Uterus (tissue), 4 donors: ENCODE data around the gene EFNB1. TPM values are rescaled to one million over a fixed set of nuclear protein-coding genes. Genes with fewer than 3 reads are reported as not detected.

Source experiments
- DNase-seq, 2 donors: peaks; one replicate each; pipeline ENCODE4 v3.0.0-alpha.2; 2019 to 2020
- H3K27ac ChIP-seq, 2 donors: fragments of 200-600 bp; sonication (generic); 1 replicate in 1 of 2; 2 replicates in 1 of 2; pipeline ENCODE4 v1.5.1; 2016 to 2018
- H3K27me3 ChIP-seq, 2 donors: fragments of 200-600 bp; sonication (generic); one replicate each; pipeline ENCODE4 v1.5.1; 2018 to 2019; ENCODE audit warnings: control low read depth in 1 of 2
- H3K36me3 ChIP-seq, 2 donors: fragments of 200-600 bp; sonication (generic); one replicate each; pipeline ENCODE4 v1.5.1; 2019; ENCODE audit warnings: control low read depth in 1 of 2
- H3K4me1 ChIP-seq, 2 donors: fragments of 200-600 bp; sonication (generic); one replicate each; pipeline ENCODE4 v1.5.1; 2018 to 2019; ENCODE audit warnings: control low read depth in 1 of 2
- H3K4me3 ChIP-seq, 2 donors: fragments of 200-600 bp; sonication (generic); 1 replicate in 1 of 2; 2 replicates in 1 of 2; pipeline ENCODE4 v1.5.1; 2018 to 2019; ENCODE audit warnings: mild to moderate bottlenecking in 1 of 2
- H3K9me3 ChIP-seq, 2 donors: fragments of 200-600 bp; sonication (generic); one replicate each; pipeline ENCODE4 v1.5.1; 2019; ENCODE audit warnings: control low read depth in 1 of 2
- POLR2A ChIP-seq, 2 donors: fragments of 450-650 bp; IDR thresholded peaks; one replicate each; pipeline ENCODE4 v1.6.1; 2016; ENCODE audit warnings: antibody characterized with exemption in 2 of 2, mild to moderate bottlenecking in 1 of 2, moderate library complexity in 1 of 2
- intact Hi-C: fragments of 100-400 bp; cut with DNase I; formaldehyde crosslinking; loops from one replicate; pipeline ENCODE4 v1.15.1; 2023; ENCODE audit warnings: low total_unique reads
- total RNA-seq, 4 donors: library from RNA; depleted of rRNA in 3 of 4; stranded (reverse); fragments of >200 nt in 3 of 4; gene quantifications; one replicate each; pipeline versions ENCODE4 v1.1.0 to v1.2.4, GENCODE V29; 2014 to 2023
- TF ChIP-seq, protein P1 (sequence below), 4 experiments: fragments of 200-600 bp in 2 of 4; fragments of 450-650 bp in 2 of 4; sonication (generic) in 2 of 4; IDR thresholded peaks; one replicate each; pipeline ENCODE4 v1.5.1; 2016 to 2019; ENCODE audit warnings: antibody characterized with exemption in 4 of 4, mild to moderate bottlenecking in 2 of 4, moderate library complexity in 1 of 4
- donor health status: DM: yes; HTN: yes; CAD: no.

Gene EFNB1
- total RNA-seq, 4 donors from 2014 or later, result 8.8 to 59.1 (median 28.7) TPM

DNA sequence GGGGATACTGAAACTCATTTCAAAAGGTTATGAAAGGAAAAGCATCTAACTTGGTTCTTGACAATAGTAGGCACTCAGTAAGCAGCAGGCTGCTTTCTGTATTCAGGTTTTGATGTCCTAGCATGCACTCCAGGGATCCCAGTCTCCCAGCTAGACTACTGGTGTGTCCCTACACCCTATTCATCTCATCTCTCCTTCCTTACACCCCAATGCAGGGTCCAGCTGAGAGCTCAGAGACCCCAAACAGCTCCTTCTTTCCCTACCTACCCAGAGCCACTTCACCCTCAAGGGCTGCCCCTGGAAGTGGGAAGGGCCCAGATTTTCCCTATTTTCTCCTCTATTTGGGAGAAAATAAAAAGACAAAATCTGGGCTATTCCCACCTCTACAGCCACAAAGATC, 1.6 kb upstream of the EFNB1 start:
- intact Hi-C loops, result loop anchor here (5.0 to 10.0 kb wide), 2 partner anchors 398 to 460 kb away; no protein-coding TSS in a partner anchor

DNA sequence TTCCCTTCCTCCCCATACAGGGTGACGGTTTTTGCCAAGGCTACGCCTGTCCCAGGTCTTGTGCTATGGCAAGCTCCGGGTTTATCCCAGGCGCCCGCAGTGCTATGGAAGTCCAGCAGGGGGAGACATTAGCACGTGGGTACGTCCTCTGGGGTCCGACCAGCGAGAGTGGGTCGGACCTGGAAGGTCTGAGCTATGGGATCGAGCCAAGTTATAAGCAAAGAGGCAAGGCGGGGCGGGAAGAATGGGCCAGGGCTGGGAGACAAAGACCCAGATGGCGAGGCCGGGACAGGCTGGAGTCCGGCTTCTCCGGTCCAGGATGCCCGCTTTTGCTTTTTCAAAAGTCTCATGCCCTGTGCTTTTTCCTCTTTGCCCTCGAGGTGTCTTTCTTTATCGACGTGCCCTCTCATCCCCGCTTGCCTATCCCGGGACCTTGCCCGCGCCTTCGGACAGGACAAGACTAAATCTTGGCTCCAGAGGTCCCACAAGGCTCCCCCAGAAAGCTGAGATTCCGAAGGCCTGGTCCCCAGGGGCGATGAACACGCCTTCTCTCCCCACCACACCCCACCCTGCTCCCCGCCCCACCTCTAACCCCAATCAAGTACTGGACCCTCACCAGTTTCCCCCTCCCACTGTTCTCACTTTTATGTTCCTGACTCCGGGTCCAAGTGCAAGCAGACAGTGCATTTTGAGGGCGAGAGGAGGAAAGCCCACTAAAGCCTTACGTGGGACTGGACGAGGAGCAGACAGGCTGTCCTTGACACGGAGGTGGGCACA, 785 bp upstream of the EFNB1 start:
- DNase-seq, result peak; percentile 87 to 89
- TF ChIP-seq POLR2A (IDR thresholded peaks at IDR 0.05), result no peak
- TF ChIP-seq, protein P1, sequence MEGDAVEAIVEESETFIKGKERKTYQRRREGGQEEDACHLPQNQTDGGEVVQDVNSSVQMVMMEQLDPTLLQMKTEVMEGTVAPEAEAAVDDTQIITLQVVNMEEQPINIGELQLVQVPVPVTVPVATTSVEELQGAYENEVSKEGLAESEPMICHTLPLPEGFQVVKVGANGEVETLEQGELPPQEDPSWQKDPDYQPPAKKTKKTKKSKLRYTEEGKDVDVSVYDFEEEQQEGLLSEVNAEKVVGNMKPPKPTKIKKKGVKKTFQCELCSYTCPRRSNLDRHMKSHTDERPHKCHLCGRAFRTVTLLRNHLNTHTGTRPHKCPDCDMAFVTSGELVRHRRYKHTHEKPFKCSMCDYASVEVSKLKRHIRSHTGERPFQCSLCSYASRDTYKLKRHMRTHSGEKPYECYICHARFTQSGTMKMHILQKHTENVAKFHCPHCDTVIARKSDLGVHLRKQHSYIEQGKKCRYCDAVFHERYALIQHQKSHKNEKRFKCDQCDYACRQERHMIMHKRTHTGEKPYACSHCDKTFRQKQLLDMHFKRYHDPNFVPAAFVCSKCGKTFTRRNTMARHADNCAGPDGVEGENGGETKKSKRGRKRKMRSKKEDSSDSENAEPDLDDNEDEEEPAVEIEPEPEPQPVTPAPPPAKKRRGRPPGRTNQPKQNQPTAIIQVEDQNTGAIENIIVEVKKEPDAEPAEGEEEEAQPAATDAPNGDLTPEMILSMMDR (IDR thresholded peaks at IDR 0.05), result peak; percentile 83 to 92 (median 87)
- peaks cover 0 to 5% of the 10 kb centered on the region in 2 donors for H3K27me3 ChIP-seq
- no peaks in the 10 kb centered on the region for H3K36me3 ChIP-seq
- intact Hi-C loops, result loop anchor here (5.0 to 10.0 kb wide), 2 partner anchors 397 to 459 kb away; no protein-coding TSS in a partner anchor
- H3K9me3 ChIP-seq, result no peaks in the 10 kb centered on the region
- H3K4me1 ChIP-seq, result no peaks in the 10 kb centered on the region
- H3K4me3 ChIP-seq, result peak overlapping the region; percentile 4 to 29
- H3K27ac ChIP-seq, result peak overlapping the region; percentile 74 to 75

More for the DNA sequence above, 1.6 kb upstream of the EFNB1 start:
- Histone ChIP-seq H3K36me3 (no peaks in the 10 kb centered on the region), H3K27me3 (peaks cover 0 to 5% of the 10 kb centered on the region in 2 donors), H3K27ac (no peak overlapping the region), H3K4me3 (no peak overlapping the region), H3K9me3 (no peaks in the 10 kb centered on the region), H3K4me1 (no peaks in the 10 kb centered on the region)
- no peak for DNase-seq
- TF ChIP-seq, protein P1 (IDR thresholded peaks at IDR 0.05), result no peak
- TF ChIP-seq POLR2A (IDR thresholded peaks at IDR 0.05), result no peak

DNA sequence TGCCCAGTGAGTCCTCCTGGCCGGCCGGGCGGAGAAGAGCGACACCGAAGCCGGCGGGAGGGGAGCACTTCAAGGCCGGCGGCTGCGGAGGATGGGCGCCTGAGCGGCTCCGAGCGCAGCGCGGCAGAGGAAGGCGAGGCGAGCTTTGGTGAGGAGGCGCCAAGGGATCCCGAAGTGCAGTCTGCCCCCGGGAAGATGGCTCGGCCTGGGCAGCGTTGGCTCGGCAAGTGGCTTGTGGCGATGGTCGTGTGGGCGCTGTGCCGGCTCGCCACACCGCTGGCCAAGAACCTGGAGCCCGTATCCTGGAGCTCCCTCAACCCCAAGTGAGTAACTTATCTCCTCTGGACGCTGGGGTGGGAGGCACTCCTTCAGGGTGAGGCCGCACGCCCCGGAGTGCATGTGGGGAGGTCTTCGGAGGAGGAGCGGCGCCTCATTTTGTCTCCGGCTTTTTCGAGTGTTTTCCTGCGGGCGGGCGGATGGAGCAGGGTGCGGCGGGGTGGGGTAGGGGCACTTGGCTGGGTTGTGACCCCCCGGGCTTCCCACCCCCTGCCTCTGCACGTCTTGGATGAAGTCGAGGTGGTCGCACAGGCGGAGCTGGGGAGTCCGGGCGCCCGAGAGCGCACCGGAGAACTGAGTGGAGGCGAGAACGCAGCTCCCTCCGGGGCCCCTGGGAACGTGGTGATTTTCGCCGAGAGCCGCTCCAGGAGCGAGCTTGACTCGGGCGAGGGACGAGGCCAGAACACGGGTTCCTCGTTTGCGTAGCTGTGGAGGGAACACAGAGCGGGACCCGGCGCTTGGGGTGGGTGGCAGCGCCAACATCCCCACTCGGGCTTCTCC, 979 bp downstream of the EFNB1 start:
- peak in 1 of 2 donors; percentile 32 for DNase-seq
- no peaks in the 10 kb centered on the region for H3K4me1 ChIP-seq
- peak overlapping the region; percentile 72 to 82 for H3K27ac ChIP-seq
- H3K27me3 ChIP-seq, result no peaks in the 10 kb centered on the region
- peak overlapping the region; percentile 59 to 62 for H3K4me3 ChIP-seq
- intact Hi-C loops, result loop anchor here (5.0 to 10.0 kb wide), 2 partner anchors 395 to 458 kb away; no protein-coding TSS in a partner anchor
- H3K9me3 ChIP-seq, result no peaks in the 10 kb centered on the region
- TF ChIP-seq POLR2A (IDR thresholded peaks at IDR 0.05), result no peak
- TF ChIP-seq, protein P1 (IDR thresholded peaks at IDR 0.05), result no peak
- no peaks in the 10 kb centered on the region for H3K36me3 ChIP-seq

DNA sequence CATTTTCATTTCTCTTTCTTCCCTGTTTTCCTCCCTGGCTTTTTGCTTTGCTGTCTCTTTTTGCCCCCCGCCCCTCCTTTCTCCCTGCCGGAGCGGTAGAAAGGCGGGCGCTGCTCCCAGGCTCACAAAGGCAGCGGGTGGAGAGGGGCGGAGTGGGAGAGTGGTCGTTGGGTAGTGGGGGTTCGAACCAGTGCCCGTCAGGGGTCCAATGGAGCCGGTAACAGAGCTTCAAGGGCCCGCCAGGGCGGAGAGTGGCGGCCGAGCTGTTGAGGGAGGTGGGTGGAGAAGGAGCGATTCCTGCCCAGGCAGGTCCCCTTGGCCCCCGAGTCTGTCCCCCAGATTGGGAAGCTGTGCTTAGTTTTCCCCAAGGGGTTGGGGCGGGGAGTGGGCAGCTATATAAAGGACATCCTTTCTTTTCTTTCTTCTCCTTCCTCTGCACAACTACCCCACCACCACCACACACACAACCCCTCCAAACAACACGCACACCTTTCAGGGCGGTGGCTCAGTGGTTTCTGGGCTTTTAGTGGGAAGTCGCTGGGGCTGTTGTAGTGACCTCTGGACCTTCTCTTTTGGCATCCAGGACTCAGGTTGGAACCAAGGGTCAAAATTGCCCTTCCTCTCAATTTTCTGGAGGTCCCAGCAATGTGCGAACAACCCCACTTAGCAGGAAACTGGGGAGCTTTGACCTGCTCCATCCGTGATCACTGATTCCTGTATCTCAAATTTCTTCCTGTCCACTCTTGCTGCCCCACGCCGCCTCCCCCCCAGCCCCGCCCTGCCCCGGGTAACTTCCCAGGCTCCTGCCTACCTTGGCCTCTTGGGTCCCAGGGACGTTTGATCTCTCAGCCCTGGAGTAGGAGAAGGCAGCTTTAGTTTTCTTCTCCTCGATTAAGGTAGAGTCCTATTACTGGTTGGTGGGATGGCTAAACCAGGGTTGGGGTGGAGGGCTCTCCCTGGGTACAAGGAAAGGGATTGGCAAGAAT, 1.9 kb downstream of the EFNB1 start:
- Histone ChIP-seq H3K27ac (peak overlapping the region; percentile 72 to 82), H3K4me1 (no peaks in the 10 kb centered on the region), H3K4me3 (peak overlapping the region; percentile 59 to 62), H3K9me3 (no peaks in the 10 kb centered on the region), H3K27me3 (no peaks in the 10 kb centered on the region), H3K36me3 (no peaks in the 10 kb centered on the region)
- TF ChIP-seq, protein P1 (IDR thresholded peaks at IDR 0.05), result no peak
- no peak for TF ChIP-seq POLR2A (IDR thresholded peaks at IDR 0.05)
- peak in 1 of 2 donors; percentile 14 for DNase-seq
- intact Hi-C loops, result no loop called here
